Subcutaneous adipose tissue (tissue), 4 donors: ENCODE data around the gene GP2. TPM values are rescaled to one million over a fixed set of nuclear protein-coding genes. Genes with fewer than 3 reads are reported as not detected.

Experiments
- total RNA-seq, 4 donors: library from RNA; depleted of rRNA; stranded (reverse); fragments of >200 nt; gene quantifications; one replicate each; pipeline ENCODE4 v1.1.0, GENCODE V29; 2016
- TF ChIP-seq, protein P1 (sequence below): fragments of 450-650 bp; IDR thresholded peaks from one replicate; pipeline ENCODE4 v1.5.1; 2016; ENCODE audit warnings: low read depth, mild to moderate bottlenecking, control low read depth, antibody characterized with exemption, moderate library complexity

Gene GP2
- total RNA-seq, 4 donors from 2014 or later: not detected

DNA sequence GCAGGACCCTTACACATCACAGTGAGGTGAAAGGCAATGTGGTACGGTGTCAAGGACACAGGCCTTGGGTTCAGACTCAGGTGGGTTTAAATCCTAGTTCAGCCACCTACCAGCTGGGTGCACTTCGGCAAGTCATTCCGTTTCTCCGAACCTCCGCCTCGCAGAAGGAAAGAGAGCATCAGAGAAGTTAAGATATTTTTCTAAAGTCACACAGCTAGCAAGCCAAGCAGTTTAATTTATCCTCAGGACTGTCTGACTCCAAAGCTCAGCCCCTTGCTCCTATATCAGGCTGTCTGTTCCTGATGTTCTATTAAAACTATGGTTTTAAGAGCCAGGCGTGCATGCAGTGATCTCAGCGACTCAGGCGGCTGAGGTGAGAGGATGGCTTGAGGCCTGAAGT lies 65.1 kb downstream of the GP2 start:
- TF ChIP-seq, protein P1, sequence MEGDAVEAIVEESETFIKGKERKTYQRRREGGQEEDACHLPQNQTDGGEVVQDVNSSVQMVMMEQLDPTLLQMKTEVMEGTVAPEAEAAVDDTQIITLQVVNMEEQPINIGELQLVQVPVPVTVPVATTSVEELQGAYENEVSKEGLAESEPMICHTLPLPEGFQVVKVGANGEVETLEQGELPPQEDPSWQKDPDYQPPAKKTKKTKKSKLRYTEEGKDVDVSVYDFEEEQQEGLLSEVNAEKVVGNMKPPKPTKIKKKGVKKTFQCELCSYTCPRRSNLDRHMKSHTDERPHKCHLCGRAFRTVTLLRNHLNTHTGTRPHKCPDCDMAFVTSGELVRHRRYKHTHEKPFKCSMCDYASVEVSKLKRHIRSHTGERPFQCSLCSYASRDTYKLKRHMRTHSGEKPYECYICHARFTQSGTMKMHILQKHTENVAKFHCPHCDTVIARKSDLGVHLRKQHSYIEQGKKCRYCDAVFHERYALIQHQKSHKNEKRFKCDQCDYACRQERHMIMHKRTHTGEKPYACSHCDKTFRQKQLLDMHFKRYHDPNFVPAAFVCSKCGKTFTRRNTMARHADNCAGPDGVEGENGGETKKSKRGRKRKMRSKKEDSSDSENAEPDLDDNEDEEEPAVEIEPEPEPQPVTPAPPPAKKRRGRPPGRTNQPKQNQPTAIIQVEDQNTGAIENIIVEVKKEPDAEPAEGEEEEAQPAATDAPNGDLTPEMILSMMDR: no peak

DNA sequence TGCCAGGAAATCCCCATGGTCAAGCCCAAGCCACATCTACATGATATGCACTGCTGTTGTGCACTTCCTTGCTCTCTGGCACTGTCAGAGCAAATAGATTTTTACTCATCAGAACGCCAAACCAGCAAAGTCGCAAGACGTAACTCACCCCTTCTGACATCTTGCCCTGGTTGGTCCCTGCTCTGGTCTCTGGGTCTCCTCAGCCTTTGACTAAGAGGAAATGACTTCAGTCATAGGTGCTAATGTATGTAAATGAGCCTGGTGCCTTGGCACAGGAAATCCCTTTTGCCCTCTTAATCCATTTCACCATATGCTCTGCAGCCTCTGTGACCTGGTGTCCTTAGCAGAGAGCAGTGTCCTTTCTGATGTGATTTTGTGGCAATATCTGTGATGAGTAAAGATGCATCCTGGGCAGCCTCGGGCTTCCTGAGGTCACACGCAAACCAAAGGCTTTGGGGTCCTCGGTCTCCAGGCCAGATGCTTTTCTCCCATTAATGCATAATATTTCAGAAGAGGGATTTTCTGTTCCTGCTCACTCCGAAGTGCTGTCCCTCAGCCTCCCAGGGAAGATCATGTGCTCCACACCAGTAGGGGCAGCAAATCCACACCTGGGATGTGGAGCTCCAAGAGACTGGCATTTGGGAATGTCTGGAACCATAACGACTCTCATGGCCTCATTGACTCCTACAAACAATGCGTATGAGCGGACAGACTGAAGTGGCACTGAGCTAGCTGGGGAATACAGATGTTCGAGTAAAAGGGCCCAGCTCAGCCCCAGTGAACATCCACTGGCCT lies 66.9 kb downstream of the GP2 start:
- TF ChIP-seq, protein P1: no peak

Other genes with a start within 250 kb of the GP2 start
- not detected for gene UMOD, start 25.2 kb upstream of the GP2 start, total RNA-seq
- gene PDILT, start 77.2 kb upstream of the GP2 start, total RNA-seq: not detected
- gene ACSM5, start 82.0 kb upstream of the GP2 start, total RNA-seq: 10 to 100 TPM; 30.6 to 68.9 (median 51.8) TPM
- gene ACSM2A, start 124.0 kb upstream of the GP2 start, total RNA-seq: under 1 TPM in 1 of 4 donors, not detected in 3; 0.85 TPM
- not detected for gene ACSM2B, start 248.9 kb upstream of the GP2 start, total RNA-seq